Breast epithelium (tissue), 4 donors: ENCODE results near the gene DNMT3L. TPM values are rescaled to one million over a fixed set of nuclear protein-coding genes. Genes with fewer than 3 reads are reported as not detected.

ENCODE experiments used
- DNase-seq, 2 donors: peaks; one replicate each; pipeline ENCODE4 v3.0.0-alpha.2; 2019; ENCODE audit warnings: low spot score in 2 of 2
- H3K27ac ChIP-seq, 2 donors: fragments of 200-600 bp; sonication (generic) in 1 of 2; one replicate each; pipeline ENCODE4 v1.5.1; 2016 to 2019; ENCODE audit warnings: mild to moderate bottlenecking in 1 of 2
- H3K27me3 ChIP-seq, 2 donors: fragments of 200-600 bp; sonication (generic) in 1 of 2; one replicate each; pipeline versions ENCODE4 v1.5.1 to v1.6.0; 2017 to 2019; ENCODE audit warnings: control low read depth in 1 of 2, mild to moderate bottlenecking in 1 of 2
- H3K36me3 ChIP-seq: fragments of 200-600 bp; one replicate; pipeline ENCODE4 v1.5.1; 2019
- H3K4me1 ChIP-seq, 2 donors: fragments of 200-600 bp; sonication (generic); one replicate each; pipeline ENCODE4 v1.5.1; 2016 to 2019; ENCODE audit warnings: control low read depth in 1 of 2
- H3K4me3 ChIP-seq, 3 donors: fragments of 200-600 bp; sonication (generic); 1 replicate in 2 of 3; 2 replicates in 1 of 3; pipeline ENCODE4 v1.5.1; 2016 to 2019; ENCODE audit warnings: mild to moderate bottlenecking in 3 of 3, moderate library complexity in 2 of 3
- H3K9me3 ChIP-seq, 2 donors: fragments of 200-600 bp; sonication (generic) in 1 of 2; one replicate each; pipeline ENCODE4 v1.5.1; 2016 to 2019; ENCODE audit warnings: control low read depth in 1 of 2
- CTCF ChIP-seq, 3 donors: fragments of 450-650 bp; IDR thresholded peaks; one replicate each; pipeline ENCODE4 v1.5.1; 2016 to 2017; ENCODE audit warnings: antibody characterized with exemption in 3 of 3, mild to moderate bottlenecking in 3 of 3, moderate library complexity in 3 of 3
- POLR2A ChIP-seq: fragments of 450-650 bp; IDR thresholded peaks from one replicate; pipeline ENCODE4 v1.6.1; 2016; ENCODE audit warnings: antibody characterized with exemption, mild to moderate bottlenecking, moderate library complexity
- POLR2AphosphoS5 ChIP-seq, 3 donors: sonication (generic); formaldehyde crosslinking; IDR thresholded peaks; one replicate each; pipeline ENCODE4 v1.6.1; 2017; ENCODE audit warnings: antibody characterized with exemption in 3 of 3
- intact Hi-C: fragments of 100-400 bp; cut with DNase I; formaldehyde crosslinking; loops from one replicate; pipeline ENCODE4 v1.15.1; 2023; ENCODE audit warnings: low total_unique reads
- total RNA-seq, 3 donors: library from RNA; depleted of rRNA; stranded (reverse); fragments of >200 nt; gene quantifications; one replicate each; pipeline ENCODE4 v1.1.0, GENCODE V29; 2016

Gene DNMT3L
- total RNA-seq, 3 donors from 2014 or later = not detected

DNA sequence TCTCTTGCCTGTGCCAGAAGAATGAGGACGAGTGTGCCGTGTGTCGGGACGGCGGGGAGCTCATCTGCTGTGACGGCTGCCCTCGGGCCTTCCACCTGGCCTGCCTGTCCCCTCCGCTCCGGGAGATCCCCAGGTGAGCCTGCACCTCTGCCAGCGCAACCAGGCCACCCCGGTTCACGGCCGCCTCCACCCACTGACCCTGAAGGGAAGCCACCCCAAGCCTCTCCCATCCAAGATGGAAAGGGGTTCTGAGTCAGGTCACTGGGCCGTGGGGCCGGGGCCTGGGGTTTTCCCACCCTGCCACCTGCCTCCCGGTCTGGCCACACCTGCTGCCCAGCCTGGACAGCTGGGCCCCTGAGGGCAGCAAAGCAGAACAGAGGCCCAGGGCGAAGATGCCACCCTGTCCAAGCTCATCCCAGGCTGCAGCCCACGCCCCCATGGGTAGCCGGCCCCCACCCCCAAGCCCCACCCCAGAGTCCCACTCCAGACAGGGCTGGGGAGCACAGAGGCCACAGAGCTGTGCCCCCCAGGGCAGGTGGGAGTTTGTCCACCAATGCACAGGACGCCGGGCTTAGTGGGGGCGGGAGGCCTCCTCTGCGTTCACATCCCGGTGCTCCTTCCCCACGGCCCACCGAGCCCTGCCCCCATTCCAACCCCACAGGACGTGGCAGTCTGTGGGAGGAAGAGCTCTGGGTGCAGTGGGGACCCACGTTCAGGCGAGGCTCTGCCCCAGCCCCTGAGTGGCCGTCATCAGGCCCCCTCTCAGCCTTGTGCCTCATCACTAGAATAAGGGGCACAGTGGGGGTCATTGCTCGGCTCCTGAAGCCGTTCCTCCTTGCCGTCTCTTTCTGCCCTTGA, 29.6 kb upstream of the DNMT3L start:
- no peaks in the 10 kb centered on the region for H3K36me3 ChIP-seq
- H3K4me1 ChIP-seq = no peaks in the 10 kb centered on the region
- no peaks in the 10 kb centered on the region for H3K9me3 ChIP-seq
- no peak overlapping the region for H3K27ac ChIP-seq
- DNase-seq = no peak
- peaks cover 2 to 14% of the 10 kb centered on the region in 2 donors for H3K27me3 ChIP-seq
- TF ChIP-seq POLR2AphosphoS5 (IDR thresholded peaks at IDR 0.05) (no peak), CTCF (IDR thresholded peaks at IDR 0.05) (no peak), POLR2A (no peak)
- no peak overlapping the region for H3K4me3 ChIP-seq
- intact Hi-C loops = loop anchor here (5.0 kb wide), 1 partner anchor 219 kb away; no protein-coding TSS in a partner anchor

- H3K4me3 ChIP-seq = no peak overlapping the region
- TF ChIP-seq POLR2AphosphoS5 (IDR thresholded peaks at IDR 0.05) = no peak
- DNase-seq = no peak
- intact Hi-C loops = loop anchor here (5.0 kb wide), 1 partner anchor 218 kb away; no protein-coding TSS in a partner anchor
- H3K36me3 ChIP-seq = no peaks in the 10 kb centered on the region
- H3K27ac ChIP-seq = no peak overlapping the region
- peaks cover 2 to 22% of the 10 kb centered on the region in 2 donors for H3K27me3 ChIP-seq
- no peaks in the 10 kb centered on the region for H3K9me3 ChIP-seq
- H3K4me1 ChIP-seq = no peaks in the 10 kb centered on the region
Measured at GRCh38 chr21:44290327-44291077, 28.8 kb upstream of the DNMT3L start.

DNA sequence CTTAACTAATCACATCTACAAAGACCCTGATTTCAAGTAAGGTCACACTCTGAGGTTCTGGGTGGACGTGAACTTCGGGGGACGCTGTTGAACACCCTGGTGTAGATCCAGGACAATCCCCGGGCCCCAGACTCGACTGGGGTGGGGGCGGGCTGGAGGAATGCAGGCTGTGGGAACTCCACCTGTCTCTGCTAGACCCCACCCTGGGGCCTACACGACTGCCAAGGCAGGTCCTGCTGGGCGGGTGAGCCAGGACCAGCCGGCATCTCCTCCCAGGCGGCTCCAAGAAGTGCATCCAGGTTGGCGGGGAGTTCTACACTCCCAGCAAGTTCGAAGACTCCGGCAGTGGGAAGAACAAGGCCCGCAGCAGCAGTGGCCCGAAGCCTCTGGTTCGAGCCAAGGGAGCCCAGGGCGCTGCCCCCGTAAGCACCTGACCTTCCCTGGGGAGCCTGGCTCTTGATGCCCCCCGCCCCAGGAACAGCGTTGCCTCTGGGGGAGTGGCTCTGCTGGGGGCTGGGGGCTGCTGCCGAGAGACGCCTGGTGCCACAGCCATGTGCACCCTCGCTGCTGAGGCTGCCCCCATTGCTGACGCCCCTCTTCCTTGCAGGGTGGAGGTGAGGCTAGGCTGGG, 27.8 kb upstream of the DNMT3L start:
- Histone ChIP-seq H3K4me1 (no peaks in the 10 kb centered on the region), H3K9me3 (no peaks in the 10 kb centered on the region), H3K36me3 (no peaks in the 10 kb centered on the region), H3K27me3 (peaks cover 2 to 27% of the 10 kb centered on the region in 2 donors), H3K27ac (no peak overlapping the region), H3K4me3 (no peak overlapping the region)
- intact Hi-C loops = loop anchor here (5.0 kb wide), 1 partner anchor 217 kb away; no protein-coding TSS in a partner anchor
- no peak for DNase-seq
- TF ChIP-seq CTCF (IDR thresholded peaks at IDR 0.05) = no peak
- TF ChIP-seq POLR2AphosphoS5 (IDR thresholded peaks at IDR 0.05) = no peak
- TF ChIP-seq POLR2A = no peak

DNA sequence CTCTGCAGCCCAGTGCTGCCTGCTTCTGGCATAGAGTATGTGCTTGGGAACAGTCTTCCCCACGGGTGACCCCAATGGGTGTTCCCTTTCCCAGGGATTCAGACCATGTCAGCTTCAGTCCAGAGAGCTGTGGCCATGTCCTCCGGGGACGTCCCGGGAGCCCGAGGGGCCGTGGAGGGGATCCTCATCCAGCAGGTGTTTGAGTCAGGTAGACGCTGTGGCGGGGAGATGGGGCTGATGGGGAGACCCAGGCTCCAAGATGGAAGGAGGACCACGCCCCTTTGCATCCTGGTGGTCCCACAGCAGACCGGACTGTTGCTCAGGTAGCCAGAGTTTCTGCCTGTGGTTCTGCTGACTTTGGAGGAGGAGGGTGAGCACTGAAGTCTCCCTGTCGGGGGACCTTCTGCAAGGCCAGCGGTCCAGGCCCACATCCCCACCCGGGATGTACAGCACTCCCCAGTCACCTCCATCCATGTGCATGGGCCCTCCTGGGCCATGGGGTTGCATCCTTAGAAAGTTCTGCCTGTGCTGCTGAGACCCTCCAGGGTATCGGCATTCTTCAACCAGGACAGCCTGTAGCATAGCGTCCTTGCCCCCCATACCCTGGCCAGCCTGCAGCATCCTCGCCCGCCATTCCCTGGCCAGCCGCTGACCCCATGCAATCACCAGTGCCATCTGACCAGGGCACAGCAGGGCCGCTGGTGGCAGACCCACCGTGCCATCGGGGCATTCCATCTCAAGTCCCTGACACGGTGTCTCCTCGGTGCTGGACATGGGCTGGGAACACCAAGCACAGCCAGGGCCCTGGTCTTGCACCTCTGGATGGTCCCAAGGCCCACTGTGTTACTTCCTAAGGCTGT, 26.8 kb upstream of the DNMT3L start:
- H3K4me3 ChIP-seq = no peak overlapping the region
- H3K27me3 ChIP-seq = peaks cover 2 to 27% of the 10 kb centered on the region in 2 donors
- H3K36me3 ChIP-seq = no peaks in the 10 kb centered on the region
- intact Hi-C loops = no loop called here
- no peaks in the 10 kb centered on the region for H3K4me1 ChIP-seq
- H3K9me3 ChIP-seq = no peaks in the 10 kb centered on the region
- TF ChIP-seq CTCF (IDR thresholded peaks at IDR 0.05) = no peak
- TF ChIP-seq POLR2AphosphoS5 (IDR thresholded peaks at IDR 0.05) = no peak
- no peak for TF ChIP-seq POLR2A
- H3K27ac ChIP-seq = no peak overlapping the region
- no peak for DNase-seq
